DMS53 (cell line): ENCODE data around the gene RASAL2.

Experiments
- DNase-seq: peaks from one replicate; lab custom pipeline; 2025; lab: John Stamatoyannopoulos, UW

Gene RASAL2

DNA sequence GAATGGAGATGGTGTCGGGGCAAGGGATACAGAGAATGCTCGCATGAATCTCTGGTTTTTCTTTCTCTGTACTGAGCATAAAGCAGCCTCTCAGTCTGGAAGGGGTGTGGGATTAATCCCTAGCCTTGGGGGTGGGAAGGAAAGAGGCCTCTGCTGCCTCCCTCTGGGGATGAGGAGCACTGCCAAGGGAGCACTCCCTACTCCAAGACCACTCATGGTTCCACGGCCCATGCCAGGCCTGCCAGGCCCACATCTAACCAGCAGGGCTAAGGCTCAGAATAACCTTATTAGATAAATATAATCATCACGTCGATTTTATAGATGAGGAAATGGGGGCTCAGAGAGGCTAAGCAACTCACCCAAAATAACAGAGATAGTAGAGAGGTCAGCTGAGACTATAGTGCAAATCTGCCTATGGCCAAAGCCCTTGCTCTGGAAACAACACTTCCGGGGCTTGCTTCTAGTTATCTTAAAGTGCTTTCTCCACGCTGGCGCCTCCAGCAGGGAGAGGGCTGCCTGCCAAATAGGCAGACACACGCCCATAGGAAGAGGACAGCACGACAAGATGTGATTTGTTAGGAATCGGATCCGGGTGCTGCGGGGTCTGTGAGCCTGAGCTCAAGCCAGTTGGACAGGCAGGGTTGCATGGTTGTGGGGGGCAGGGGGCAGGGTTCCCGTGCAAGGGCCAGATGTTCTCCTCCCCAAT lies 419.5 kb downstream of the RASAL2 start:
- peak; percentile 12 for DNase-seq

GRCh38 chr1:178516110-178516509 lies 422.2 kb downstream of the RASAL2 start:
- no peak for DNase-seq

DNA sequence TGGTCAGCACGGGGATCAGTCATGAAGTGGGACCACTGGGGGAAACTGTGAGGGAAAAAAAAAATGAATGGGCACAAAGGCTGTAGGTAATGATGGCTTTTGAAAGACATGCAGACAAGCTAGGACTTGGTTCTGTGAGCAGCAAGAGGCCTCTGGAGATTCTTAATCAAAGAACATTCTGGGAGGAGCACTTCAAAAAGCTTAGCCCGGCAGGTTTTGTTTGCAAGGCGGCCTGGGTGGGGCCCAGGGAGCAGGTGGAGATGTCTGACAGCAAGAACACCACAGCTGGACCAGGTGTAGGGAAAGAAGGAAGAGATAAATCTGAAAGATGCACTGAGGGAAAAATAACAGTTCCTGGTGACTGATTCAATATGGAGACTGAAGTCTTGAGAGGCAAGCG lies 425.0 kb downstream of the RASAL2 start:
- peak; percentile 17 for DNase-seq

DNA sequence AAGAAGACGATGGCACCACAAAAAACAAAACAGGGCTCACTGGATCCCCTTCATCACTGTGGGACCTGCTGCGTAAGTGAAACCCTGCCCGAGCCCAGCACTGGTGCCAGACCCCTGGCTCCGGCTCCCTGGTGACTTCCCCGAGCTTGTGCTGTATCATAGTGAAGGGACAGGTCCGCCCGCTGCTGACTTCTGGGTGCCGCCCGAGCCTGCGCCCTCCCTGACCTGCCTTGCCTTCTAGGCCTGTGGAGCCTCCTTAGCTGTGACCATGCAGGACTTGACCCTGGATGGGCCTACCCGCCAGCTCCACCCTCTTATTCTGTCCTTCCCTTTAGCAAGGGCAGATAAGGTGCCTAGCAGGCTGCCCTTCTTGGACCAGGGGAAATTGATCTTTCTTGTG lies 426.9 kb downstream of the RASAL2 start:
- DNase-seq = no peak

DNA sequence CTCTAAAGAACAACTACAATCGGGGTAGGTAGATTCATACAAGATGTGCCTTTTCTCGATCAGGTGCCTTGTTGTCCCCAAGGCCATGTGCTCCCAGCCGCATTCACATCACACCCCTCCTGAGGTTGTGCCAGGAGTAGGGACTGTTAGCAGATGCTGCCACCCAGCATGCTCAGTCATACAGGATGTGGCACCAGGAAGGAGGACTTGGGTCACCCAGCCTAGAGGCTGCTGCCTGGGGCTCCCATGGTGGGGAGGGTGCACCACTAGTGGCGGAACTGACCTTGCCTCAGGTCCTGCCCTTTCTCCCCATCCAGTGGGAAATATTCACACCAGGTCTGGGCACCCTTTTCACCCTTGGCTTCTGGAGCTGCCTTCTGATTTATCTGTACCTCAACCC lies 427.3 kb downstream of the RASAL2 start:
- DNase-seq = no peak

DNA sequence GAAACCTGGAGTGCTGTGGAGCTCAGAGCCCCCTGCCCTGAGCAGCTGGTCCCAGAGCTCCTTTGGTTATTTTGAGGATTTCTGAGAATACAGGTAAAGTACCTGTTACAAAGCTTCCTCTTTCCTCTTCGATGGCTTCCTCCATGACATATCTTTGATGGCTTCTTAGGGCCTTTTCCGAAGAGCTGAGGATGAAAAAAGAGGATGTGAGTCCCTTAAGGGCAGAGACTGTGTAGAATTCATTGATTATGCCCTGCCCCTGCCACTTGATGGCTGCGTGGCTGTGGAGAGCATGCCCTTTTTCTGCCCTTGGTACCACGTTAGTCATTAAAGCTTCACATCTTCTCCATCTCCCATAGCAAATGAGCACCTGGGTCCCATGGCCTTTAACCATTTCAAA lies 433.2 kb downstream of the RASAL2 start:
- DNase-seq = no peak

- DNase-seq = no peak
These were observed 434.5 kb downstream of the RASAL2 start for GRCh38 chr1:178528228-178528952.

GRCh38 chr1:178528953-178529335 lies 435.0 kb downstream of the RASAL2 start:
- no peak for DNase-seq

DNA sequence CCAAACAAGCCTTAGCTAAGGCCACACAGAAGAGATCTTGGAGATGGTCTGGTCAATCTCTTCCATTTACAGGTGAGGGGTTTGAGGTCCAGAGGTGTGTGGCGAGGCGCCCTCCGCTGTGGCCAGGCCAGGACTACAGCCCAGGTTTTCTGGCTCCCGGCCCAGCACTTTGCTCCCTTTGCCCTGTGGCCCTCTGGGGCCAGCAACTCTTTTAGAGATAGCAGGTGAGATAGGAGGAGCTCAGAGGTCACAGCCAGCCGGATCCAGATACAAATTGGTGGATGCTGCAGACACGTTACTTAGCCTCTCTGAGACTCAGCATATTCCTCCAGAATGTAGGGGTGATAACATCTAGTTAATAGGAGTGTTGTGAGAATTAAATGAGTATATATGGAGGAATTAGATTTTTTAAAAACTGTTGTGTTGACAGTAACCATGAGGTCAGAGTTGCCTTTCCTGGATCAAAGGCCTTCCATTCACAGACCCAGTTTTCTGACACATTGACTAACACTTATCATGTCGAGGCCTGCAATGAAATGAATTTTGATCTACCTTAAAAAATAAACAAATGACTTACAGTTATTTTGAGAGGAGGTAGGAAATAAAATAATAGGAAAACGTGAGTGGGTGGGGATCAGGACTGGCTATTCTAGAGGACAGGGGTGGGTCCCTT lies 435.6 kb downstream of the RASAL2 start:
- no peak for DNase-seq

GRCh38 chr1:178530037-178530402 lies 436.1 kb downstream of the RASAL2 start:
- DNase-seq = peak; percentile 59

- DNase-seq = no peak
These were observed 436.6 kb downstream of the RASAL2 start for GRCh38 chr1:178530502-178530901.

- no peak for DNase-seq
These were observed 438.0 kb downstream of the RASAL2 start for GRCh38 chr1:178531887-178532286.

GRCh38 chr1:178532392-178532791 lies 438.5 kb downstream of the RASAL2 start:
- DNase-seq = peak; percentile 85

DNA sequence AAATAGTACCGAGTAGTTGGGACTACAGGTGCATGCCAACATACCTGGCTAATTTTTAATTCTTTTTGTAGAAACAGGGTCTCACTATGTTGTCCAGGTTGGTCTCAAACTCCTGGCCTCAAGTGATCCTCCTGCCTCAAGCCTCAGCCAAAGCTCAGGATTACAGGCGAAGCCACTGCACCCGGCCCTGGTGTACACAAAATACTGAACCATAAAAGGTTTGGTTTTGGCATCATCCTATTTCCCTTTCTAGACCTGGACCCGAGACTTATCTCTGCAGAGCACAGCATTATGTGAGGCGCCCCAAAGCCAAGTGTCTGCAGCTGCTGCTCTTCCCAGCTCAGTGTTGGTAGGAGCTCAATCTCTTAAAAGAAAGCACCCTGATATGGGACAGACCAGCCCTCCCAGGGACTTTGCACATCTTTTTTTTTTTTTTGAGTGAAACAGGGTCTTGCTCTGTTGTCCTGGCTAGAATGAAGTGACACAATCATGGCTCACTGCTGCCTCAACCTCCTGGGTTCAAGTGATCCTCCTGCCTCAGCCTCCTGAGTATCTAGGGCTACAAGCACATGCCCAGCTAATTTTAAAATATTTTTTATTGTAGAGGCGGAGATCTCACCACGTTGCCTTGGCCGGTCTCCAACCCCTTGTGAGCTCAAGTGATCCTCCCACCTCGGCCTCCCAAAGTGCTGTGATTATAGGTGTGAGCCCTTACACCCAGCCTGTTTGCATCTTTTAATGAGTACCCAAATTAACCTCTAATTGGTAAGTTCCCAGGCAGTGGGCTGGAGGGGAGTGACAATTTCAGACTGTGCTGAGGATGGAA lies 439.4 kb downstream of the RASAL2 start:
- no peak for DNase-seq
